SJCRH30 (cell line): Measurements from ENCODE around the gene CUZD1. TPM values are rescaled to one million over a fixed set of nuclear protein-coding genes. Genes with fewer than 3 reads are reported as not detected.

Source experiments
- DNase-seq, 2 experiments: peaks; one replicate each; pipeline ENCODE4 v3.0.0-alpha.2; 2015 to 2020
- H3K27ac ChIP-seq: fragments of 250-450 bp; sonication (Bioruptor Pico); 2 replicates; pipeline ENCODE4 v1.5.1; 2020; ENCODE audit warnings: mild to moderate bottlenecking, moderate library complexity
- H3K27me3 ChIP-seq: fragments of 250-450 bp; sonication (Bioruptor Pico); 2 replicates; pipeline ENCODE4 v1.5.1; 2020; ENCODE audit warnings: mild to moderate bottlenecking, moderate library complexity
- H3K36me3 ChIP-seq: fragments of 250-450 bp; sonication (Bioruptor Pico); 2 replicates; pipeline ENCODE4 v1.5.1; 2020; ENCODE audit warnings: mild to moderate bottlenecking, moderate library complexity
- H3K4me1 ChIP-seq: fragments of 250-450 bp; sonication (Bioruptor Pico); 2 replicates; pipeline ENCODE4 v1.5.1; 2020; ENCODE audit warnings: mild to moderate bottlenecking, moderate library complexity
- H3K4me3 ChIP-seq: fragments of 250-450 bp; sonication (Bioruptor Pico); 2 replicates; pipeline ENCODE4 v1.5.1; 2020; ENCODE audit warnings: mild to moderate bottlenecking, moderate library complexity
- H3K9me3 ChIP-seq: fragments of 250-450 bp; sonication (Bioruptor Pico); replicated peaks from 2 replicates; pipeline ENCODE4 v1.5.1; 2020; ENCODE audit warnings: mild to moderate bottlenecking, moderate library complexity
- total RNA-seq: library from RNA; depleted of rRNA; stranded (reverse); fragments of >200 nt; shearing (Covaris generic); gene quantifications from 2 replicates; pipeline ENCODE4 v1.2.3, GENCODE V29; 2014

The CUZD1 gene
- total RNA-seq, 1 experiment from 2014 or later = 3.3 TPM

DNA sequence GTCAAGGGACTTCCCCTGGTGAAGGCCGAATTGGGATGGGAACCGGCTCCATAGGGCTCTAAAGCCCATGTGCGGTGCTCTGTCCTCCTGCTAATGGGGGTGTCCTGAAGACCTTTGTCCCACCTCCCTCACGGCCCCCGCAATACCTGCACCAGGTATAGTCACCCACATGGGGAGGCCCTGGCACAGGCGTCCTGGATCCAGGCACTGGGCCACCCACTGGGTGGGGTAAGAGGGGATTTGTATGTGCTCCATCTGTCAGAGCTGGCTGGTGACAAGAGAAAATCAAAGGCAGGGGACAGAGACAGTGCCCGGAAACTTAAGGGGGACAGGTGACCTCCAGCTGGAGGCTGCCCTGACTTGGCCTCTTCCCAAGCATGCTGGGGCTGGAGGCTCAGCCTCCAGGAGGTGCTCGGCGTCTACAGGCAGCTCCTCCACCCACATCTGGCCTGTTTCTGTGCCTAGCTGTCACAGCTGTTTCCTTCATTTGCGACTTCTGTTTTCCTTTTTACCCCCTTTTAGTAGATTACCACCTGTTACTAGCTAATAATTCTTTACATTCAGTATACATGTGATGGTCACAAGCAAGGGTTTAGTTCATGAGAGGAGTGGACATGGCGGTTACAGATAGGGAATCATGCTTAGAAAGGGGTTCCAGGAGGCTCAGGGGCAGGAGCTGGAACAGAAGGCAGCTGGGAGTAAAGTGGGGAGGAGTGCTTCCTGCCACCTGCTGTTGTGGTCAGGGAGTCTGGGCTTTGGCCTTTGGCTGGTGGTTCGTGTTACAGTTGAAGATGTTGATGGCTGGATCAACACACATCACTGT lies 2.3 kb upstream of the CUZD1 start:
- peak; percentile 93 to 97 for DNase-seq
- Histone ChIP-seq H3K4me3 (no peak overlapping the region), H3K27me3 (no peaks in the 10 kb centered on the region), H3K27ac (peak overlapping the region; percentile 62), H3K9me3 (peaks cover 2% of the 10 kb centered on the region), H3K36me3 (peaks cover 39% of the 10 kb centered on the region), H3K4me1 (peaks cover 49% of the 10 kb centered on the region)

DNA sequence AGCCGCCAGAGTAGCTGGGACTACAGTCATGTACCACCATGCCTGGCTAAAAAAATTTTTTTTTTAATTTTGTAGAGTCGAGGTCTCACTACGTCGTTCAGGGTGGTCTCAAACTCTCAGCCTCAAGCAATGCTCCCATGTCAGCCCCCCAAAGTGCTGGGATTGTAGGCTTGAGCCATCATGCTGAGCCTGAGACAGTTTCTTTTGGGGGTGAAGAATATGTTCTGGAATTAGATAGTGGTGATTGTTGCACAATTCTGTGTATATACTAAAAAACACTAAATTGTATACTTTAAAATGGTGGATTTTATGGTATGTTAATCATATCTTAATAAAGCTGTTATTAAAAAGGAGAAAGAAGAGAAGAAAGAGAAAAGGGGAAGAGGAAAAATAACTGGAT lies 1.5 kb downstream of the CUZD1 start:
- no peak overlapping the region for H3K27ac ChIP-seq
- no peak for DNase-seq
- H3K4me3 ChIP-seq = no peak overlapping the region
- peaks cover 17% of the 10 kb centered on the region for H3K4me1 ChIP-seq
- H3K36me3 ChIP-seq = peaks cover 28% of the 10 kb centered on the region
- peaks cover 6% of the 10 kb centered on the region for H3K9me3 ChIP-seq
- H3K27me3 ChIP-seq = no peaks in the 10 kb centered on the region

DNA sequence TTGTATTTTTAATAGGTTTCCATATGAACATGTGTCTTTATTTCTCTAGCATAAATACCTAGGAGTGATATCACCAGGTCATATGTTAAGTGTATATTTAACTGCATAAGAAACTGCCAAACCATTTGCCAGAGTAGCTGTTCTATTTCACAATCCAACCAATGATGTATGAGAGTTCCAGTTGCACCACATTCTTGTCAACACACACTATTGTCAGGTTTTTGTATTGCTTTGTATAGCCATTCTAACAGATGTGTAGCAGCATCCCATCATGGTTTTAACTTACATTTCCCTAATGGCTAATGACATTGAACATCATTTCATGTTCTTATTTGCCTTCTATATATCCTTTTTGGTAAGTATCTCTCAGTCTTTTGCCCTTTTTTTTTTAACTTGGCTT lies 4.1 kb downstream of the CUZD1 start:
- no peak overlapping the region for H3K4me3 ChIP-seq
- H3K27ac ChIP-seq = no peak overlapping the region
- no peaks in the 10 kb centered on the region for H3K4me1 ChIP-seq
- H3K9me3 ChIP-seq = peaks cover 6% of the 10 kb centered on the region
- peaks cover 33% of the 10 kb centered on the region for H3K36me3 ChIP-seq
- no peaks in the 10 kb centered on the region for H3K27me3 ChIP-seq
- DNase-seq = no peak

DNA sequence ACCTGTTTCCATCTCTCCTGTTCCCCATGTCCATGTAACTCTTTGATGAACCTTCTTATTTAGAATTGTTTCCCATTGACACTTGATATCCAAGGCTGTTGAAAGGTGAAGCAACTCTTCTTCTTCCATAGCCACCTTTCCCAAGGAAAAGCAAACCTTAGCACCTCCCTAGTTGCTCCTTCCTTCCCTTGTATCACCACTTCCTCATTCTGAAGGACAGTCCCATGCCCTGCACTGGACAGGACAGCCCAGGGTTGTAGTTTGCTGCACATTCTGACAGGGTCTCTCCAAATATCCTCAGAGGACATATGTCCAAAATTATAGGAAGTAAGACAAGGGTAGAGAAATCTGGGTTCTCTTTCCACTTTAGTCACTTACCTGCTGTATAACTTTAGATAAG lies 6.2 kb downstream of the CUZD1 start:
- no peak for DNase-seq
- peaks cover 38% of the 10 kb centered on the region for H3K36me3 ChIP-seq
- no peaks in the 10 kb centered on the region for H3K4me1 ChIP-seq
- H3K9me3 ChIP-seq = peaks cover 6% of the 10 kb centered on the region
- no peaks in the 10 kb centered on the region for H3K27me3 ChIP-seq
- no peak overlapping the region for H3K4me3 ChIP-seq
- H3K27ac ChIP-seq = no peak overlapping the region

DNA sequence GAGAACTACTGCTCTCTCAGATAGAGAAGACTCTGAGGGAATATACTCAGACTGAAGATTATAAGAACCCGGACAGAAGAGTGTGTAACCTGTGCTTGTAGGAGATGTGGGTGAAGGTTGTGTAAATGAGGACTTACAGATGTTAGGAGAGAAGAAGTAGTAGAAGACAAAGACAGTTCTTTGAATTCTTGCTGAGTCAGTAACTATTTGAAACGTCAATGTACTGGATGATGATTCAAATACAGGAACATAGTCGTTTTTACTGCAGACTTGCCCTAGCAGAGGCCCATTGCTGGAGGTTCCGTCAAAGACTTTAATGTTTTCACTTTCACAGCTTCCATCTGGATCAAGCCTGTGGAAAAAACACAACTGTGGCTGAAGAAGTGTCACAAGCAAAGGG lies 6.8 kb downstream of the CUZD1 start:
- DNase-seq = no peak
- Histone ChIP-seq H3K27me3 (no peaks in the 10 kb centered on the region), H3K4me3 (no peak overlapping the region), H3K9me3 (peaks cover 6% of the 10 kb centered on the region), H3K4me1 (no peaks in the 10 kb centered on the region), H3K27ac (no peak overlapping the region), H3K36me3 (peaks cover 42% of the 10 kb centered on the region)

DNA sequence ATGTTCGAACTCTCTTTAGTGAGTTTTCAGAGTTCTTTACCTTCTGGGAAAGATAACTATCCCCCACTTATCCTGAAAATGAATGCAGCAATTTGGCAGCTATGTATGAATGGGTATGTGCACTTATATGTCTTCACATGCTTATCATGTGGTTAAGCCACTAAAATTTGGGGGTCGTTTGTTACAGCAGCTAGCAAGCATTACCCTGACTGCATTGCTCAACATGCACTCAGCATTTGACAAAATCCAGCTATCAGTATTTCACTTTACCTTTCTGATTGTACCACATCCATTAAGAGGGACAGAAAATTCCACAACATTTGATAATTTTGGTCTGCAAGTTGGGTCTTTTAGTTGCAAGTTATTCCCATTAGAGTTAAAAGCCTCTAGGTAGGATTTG lies 9.7 kb downstream of the CUZD1 start:
- Histone ChIP-seq H3K27ac (no peak overlapping the region), H3K4me1 (no peaks in the 10 kb centered on the region), H3K27me3 (no peaks in the 10 kb centered on the region), H3K9me3 (no peaks in the 10 kb centered on the region), H3K4me3 (no peak overlapping the region), H3K36me3 (peaks cover 55% of the 10 kb centered on the region)
- DNase-seq = no peak

DNA sequence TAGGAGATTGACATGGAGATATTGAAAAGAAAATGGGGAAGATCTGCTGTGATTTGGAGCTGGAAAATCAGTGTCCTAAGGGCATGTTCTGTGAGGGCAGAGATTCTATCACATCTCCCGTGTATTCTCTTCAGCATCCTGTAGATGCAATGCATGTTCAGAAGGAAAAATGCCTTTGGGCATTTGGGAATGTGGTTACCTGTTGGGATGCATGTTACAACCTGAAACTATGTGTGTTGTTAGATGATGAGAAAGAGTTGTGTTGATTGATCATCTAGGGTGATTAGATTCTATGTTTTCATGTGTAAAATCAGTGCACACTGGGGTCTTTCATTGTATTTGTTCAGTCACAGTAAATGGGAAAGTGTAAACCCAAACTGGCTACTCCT lies 14.7 kb downstream of the CUZD1 start:
- Histone ChIP-seq H3K36me3 (peaks cover 40% of the 10 kb centered on the region), H3K9me3 (no peaks in the 10 kb centered on the region), H3K27me3 (no peaks in the 10 kb centered on the region), H3K4me1 (no peaks in the 10 kb centered on the region), H3K27ac (no peak overlapping the region), H3K4me3 (no peak overlapping the region)
- no peak for DNase-seq

DNA sequence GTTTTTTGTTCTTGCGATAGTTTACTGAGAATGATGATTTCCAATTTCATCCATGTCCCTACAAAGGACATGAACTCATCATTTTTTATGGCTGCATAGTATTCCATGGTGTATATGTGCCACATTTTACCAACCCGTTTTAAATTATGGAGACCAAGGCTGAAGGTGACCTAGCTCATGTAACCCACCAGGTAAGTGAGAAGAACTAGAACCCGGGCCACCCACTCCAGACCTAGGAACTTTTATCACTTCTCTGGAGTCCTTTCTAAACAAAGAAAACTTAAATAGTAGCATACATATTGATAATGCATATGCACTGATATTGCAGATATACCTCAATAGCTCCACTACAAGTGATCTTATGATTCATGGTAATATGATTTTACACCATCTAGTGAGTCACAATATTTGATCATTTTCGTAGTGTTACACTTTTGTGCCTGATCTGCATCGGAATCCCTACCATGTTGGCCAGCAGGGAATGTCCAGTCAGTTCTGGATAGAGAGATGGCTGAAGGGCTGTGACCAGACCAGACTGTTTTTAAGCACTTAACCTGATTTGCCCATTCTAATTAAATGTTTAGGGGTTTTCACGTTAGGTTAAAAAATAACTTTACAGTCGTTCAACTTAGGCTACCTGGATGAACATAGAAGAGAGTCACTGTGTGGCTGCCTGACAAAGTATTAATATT lies 15.2 kb downstream of the CUZD1 start:
- Histone ChIP-seq H3K4me1 (no peaks in the 10 kb centered on the region), H3K4me3 (no peak overlapping the region), H3K27me3 (no peaks in the 10 kb centered on the region), H3K9me3 (no peaks in the 10 kb centered on the region), H3K27ac (no peak overlapping the region), H3K36me3 (peaks cover 35% of the 10 kb centered on the region)
- DNase-seq = no peak

DNA sequence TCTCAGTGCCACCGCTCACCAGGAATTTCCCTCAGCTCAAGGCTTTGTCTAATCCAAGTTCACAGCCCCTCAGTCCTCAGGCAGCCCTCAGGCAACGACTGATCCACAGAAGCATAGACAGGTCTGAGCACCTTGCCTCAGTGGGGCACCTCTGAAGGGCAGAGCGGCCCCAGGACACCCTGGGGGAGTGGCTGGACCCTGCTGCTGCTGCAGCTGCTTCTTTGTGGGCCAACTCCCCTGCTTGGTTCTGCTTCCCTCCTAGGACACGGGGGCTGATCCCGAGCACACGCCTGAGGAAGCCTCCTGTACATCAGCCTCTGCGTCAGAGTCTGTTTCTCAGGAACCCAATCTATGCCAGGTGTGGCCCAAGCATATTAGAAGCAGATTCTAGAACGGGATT lies 16.2 kb downstream of the CUZD1 start:
- H3K4me1 ChIP-seq = no peaks in the 10 kb centered on the region
- H3K36me3 ChIP-seq = peaks cover 27% of the 10 kb centered on the region
- H3K27me3 ChIP-seq = no peaks in the 10 kb centered on the region
- no peak overlapping the region for H3K27ac ChIP-seq
- H3K4me3 ChIP-seq = no peak overlapping the region
- H3K9me3 ChIP-seq = no peaks in the 10 kb centered on the region
- DNase-seq = no peak

DNA sequence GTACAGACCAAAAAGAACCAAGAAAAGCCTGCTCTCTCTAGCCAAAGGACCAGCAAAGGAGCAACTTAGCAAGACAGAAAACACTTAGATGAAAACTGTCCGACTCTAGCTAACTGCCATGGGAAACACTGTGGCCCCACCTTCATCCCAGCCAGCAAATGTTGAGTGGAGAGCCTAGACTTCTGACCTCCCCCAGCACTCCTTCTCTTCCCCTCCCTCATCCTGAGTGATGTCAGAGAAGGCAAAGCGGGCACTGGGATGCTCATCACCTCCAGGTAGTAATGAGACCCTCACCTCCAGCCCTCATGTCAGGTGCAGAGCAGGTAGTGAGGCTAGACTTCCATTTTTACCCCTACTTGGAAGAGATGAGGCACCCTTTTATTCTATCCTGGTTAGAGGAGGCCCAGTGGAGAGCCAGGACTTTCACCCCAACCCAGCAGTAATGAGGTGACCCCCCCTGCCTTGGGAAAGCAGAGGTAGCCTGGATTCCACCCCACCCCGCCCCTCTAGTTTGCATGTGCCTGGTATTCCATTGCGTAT lies 16.9 kb downstream of the CUZD1 start:
- Histone ChIP-seq H3K27ac (no peak overlapping the region), H3K9me3 (no peaks in the 10 kb centered on the region), H3K36me3 (peaks cover 23% of the 10 kb centered on the region), H3K27me3 (no peaks in the 10 kb centered on the region), H3K4me1 (no peaks in the 10 kb centered on the region), H3K4me3 (no peak overlapping the region)
- no peak for DNase-seq

DNA sequence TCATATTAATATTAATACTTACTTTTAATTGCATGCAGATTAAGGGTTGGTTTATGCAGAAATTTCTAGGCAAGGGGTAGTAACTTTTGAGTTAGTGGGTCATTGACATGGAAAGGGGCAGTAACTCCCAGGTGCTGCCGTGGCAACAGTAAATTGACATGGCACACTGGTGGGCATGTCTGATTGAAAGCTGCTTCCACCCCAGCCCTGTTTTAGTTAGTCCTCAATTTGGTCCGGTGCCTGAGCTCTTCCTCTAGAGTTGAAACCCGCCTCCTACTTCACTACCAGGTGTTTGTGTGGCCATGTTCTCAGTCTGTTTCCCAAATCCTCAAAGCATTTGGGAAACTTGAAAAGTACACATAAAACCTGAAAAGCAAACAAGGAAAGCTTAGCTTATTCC lies 18.4 kb downstream of the CUZD1 start:
- no peak overlapping the region for H3K4me3 ChIP-seq
- no peak for DNase-seq
- no peaks in the 10 kb centered on the region for H3K27me3 ChIP-seq

DNA sequence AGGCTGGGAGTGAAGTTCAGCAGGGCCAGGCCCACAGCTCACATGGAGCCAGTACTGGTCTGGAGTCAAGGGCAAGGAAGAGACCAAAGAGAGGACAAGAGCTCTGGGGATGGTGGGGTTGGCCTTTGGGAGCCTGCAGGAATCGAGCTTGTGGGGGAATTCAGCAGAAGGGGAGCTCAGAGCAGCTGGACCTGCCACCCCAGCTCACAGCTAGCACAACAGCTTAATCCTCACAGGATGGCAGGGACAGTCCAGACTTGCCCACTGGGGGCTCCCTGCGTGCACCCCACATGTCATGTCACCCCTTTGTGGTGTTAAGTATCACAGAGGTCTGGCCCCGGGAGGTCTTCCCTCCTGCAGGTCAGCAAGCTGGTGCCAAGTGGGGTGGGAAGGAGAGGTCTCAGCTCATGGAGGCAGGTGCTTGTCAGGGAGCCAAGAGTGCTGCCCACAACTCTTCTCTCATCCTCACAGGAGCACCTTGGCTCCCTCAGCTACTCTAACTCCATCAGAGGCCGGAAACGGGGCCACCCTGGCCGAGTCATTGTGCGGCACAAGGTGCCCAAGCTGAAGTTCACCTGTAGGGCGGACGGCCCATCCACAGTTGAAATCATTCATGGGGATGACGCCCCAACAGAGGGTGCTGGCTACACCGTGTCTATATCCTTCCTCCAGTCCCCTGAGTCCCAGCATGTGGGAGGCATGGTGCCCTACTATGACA lies 22.5 kb downstream of the CUZD1 start:
- Histone ChIP-seq H3K4me1 (no peaks in the 10 kb centered on the region), H3K9me3 (no peaks in the 10 kb centered on the region), H3K36me3 (no peaks in the 10 kb centered on the region), H3K27ac (no peak overlapping the region), H3K27me3 (no peaks in the 10 kb centered on the region), H3K4me3 (no peak overlapping the region)
- no peak for DNase-seq

More for the DNA sequence above, 18.4 kb downstream of the CUZD1 start:
- no peaks in the 10 kb centered on the region for H3K9me3 ChIP-seq
- peaks cover 8% of the 10 kb centered on the region for H3K36me3 ChIP-seq
- H3K4me1 ChIP-seq = no peaks in the 10 kb centered on the region
- H3K27ac ChIP-seq = no peak overlapping the region

DNA sequence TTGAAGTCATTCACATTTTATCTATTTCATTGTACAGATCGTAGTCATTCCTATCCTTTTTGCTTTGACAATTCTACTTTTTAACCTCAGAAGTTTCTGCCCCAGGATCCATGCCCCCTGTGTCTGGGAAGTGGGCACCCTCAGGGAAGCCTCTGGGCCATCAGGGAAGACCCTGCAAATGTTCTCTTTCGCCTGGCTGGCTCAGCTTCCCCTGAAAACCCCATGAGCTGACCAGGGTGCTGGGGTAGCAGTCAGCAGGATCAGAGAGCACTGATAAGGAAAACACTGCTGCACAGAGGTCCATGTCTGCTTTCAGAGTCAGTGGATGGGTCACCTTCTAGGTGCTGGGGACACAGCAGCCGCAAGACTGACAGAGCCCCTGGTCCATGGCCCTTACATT lies 23.8 kb downstream of the CUZD1 start:
- H3K9me3 ChIP-seq = no peaks in the 10 kb centered on the region
- no peaks in the 10 kb centered on the region for H3K36me3 ChIP-seq
- H3K27me3 ChIP-seq = no peaks in the 10 kb centered on the region
- H3K4me3 ChIP-seq = no peak overlapping the region
- DNase-seq = no peak
- no peak overlapping the region for H3K27ac ChIP-seq
- no peaks in the 10 kb centered on the region for H3K4me1 ChIP-seq

DNA sequence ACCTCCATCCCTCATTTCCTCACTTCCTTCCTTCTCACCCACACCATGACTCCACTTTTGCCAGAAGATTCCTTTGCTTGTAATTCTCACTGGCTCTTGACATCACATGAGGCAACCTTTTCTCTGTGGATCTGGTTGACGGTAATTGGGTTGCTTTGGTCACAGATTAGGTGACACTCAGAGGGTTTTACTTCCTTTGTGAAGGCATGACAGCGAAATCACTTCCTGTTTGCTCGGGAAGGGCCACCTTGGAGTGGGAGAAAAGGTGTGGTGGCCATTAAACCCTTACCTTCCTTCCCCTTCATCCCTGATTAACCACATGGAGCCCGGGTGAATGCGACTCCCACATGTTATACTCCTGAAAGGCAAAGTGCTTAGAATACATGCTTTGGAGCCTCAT lies 30.2 kb downstream of the CUZD1 start:
- Histone ChIP-seq H3K36me3 (no peaks in the 10 kb centered on the region), H3K4me1 (no peaks in the 10 kb centered on the region), H3K27me3 (no peaks in the 10 kb centered on the region), H3K9me3 (no peaks in the 10 kb centered on the region), H3K27ac (no peak overlapping the region), H3K4me3 (no peak overlapping the region)
- DNase-seq = no peak

DNA sequence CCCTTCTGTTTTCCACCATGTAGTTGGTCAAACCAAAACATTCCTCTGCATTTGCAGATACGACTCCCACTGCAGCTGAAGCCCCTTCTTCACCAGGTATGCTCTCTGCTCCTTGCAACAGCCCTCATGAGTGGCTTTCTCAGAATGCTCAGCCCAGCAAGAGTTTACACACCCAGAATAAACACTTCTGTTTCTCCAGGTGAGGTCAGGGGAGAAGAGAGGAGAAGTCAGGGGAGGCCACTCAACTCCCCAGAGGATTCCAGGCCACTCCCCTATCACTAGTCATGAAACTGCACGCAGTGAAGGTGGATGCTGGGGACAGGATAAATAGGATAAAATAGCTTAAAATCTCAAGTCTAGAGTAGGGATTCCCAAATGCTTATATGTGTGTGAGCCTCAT lies 31.2 kb downstream of the CUZD1 start:
- DNase-seq = no peak
- Histone ChIP-seq H3K27ac (no peak overlapping the region), H3K9me3 (no peaks in the 10 kb centered on the region), H3K27me3 (no peaks in the 10 kb centered on the region), H3K4me1 (no peaks in the 10 kb centered on the region), H3K36me3 (no peaks in the 10 kb centered on the region), H3K4me3 (no peak overlapping the region)
